ENCODE data around the gene CSNK2A2. TPM values are rescaled to one million over a fixed set of nuclear protein-coding genes. Genes with fewer than 3 reads are reported as not detected.

The CSNK2A2 gene
- total RNA-seq, 1 donor from 2014 or later = 87.6 TPM

DNA sequence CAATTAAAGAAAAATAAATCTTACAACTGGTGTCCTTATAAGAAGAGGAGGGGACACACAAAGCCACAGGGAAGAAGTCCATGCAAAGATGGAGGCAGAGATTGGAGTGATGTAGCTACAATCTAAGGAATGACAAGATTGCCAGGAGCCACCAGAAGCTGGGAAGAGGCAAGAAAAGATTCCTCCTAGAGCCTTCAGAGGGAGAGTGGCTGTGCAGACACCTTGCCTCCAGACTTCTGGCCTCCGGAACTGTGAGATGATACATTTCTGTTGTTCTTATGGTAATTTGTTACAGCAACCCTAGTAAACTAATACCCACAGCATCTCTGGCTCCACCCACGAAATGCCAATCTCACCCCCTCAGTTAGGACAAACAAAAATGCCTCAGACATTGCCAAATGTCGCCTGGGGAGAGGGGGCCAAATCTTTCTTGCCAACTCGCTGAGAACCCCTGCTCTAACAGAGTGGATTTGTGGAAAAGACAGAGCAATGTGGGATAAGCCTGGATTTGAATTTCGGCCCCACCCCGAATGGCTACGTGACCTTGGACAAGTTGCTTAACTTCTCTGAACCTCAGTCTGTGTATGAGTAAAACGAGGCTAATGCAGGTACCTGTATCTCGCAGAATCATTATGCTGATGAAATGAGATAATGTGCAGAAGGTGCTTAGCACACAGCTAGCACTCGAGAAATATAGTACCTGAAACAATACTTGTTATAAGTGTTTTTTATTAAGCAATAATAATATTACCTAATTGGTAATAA, 37.1 kb upstream of the CSNK2A2 start:
- TF ChIP-seq, protein P1, sequence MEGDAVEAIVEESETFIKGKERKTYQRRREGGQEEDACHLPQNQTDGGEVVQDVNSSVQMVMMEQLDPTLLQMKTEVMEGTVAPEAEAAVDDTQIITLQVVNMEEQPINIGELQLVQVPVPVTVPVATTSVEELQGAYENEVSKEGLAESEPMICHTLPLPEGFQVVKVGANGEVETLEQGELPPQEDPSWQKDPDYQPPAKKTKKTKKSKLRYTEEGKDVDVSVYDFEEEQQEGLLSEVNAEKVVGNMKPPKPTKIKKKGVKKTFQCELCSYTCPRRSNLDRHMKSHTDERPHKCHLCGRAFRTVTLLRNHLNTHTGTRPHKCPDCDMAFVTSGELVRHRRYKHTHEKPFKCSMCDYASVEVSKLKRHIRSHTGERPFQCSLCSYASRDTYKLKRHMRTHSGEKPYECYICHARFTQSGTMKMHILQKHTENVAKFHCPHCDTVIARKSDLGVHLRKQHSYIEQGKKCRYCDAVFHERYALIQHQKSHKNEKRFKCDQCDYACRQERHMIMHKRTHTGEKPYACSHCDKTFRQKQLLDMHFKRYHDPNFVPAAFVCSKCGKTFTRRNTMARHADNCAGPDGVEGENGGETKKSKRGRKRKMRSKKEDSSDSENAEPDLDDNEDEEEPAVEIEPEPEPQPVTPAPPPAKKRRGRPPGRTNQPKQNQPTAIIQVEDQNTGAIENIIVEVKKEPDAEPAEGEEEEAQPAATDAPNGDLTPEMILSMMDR (IDR thresholded peaks at IDR 0.05; ENCODE audit: partially characterized antibody, unreplicated experiment) = no peak
- H3K36me3 Mint-ChIP-seq (ENCODE audit: unreplicated experiment) = no peaks in the 10 kb centered on the region
- DNase-seq = no peak
- no peaks in the 10 kb centered on the region for H3K9me3 Mint-ChIP-seq (ENCODE audit: unreplicated experiment)
- no peak overlapping the region for H3K4me3 Mint-ChIP-seq (ENCODE audit: unreplicated experiment)
- no peak overlapping the region for H3K27ac Mint-ChIP-seq (ENCODE audit: unreplicated experiment)
- peaks cover 3% of the 10 kb centered on the region for H3K4me1 Mint-ChIP-seq (ENCODE audit: low read depth, unreplicated experiment)
- peaks cover 2% of the 10 kb centered on the region for H3K27me3 Mint-ChIP-seq (ENCODE audit: unreplicated experiment)

DNA sequence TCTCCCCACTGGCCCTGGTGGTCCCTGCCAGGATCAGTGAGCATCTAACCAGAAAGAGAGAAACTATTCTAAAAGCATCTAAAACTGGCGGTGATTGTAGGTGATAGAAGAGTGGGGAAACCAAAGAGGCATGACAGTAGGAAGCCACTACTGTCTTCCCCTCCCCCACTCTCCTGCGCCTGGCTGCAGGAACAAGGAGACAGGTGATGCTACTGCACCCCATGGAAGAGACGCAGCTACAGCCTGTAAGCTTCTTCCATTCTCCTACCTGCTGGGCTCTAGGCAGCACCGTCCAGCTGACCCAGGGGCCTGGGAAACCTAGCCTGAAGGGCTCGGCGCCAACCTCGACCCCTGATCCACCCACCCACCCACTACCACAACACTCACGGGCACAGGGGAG, 32.4 kb upstream of the CSNK2A2 start:
- DNase-seq = no peak
- Mint-ChIP-seq H3K27me3 (ENCODE audit: unreplicated experiment) (no peaks in the 10 kb centered on the region), H3K4me1 (ENCODE audit: low read depth, unreplicated experiment) (no peaks in the 10 kb centered on the region), H3K4me3 (ENCODE audit: unreplicated experiment) (no peak overlapping the region), H3K9me3 (ENCODE audit: unreplicated experiment) (no peaks in the 10 kb centered on the region), H3K36me3 (ENCODE audit: unreplicated experiment) (no peaks in the 10 kb centered on the region), H3K27ac (ENCODE audit: unreplicated experiment) (no peak overlapping the region)
- TF ChIP-seq, protein P1 (IDR thresholded peaks at IDR 0.05; ENCODE audit: partially characterized antibody, unreplicated experiment) = no peak

DNA sequence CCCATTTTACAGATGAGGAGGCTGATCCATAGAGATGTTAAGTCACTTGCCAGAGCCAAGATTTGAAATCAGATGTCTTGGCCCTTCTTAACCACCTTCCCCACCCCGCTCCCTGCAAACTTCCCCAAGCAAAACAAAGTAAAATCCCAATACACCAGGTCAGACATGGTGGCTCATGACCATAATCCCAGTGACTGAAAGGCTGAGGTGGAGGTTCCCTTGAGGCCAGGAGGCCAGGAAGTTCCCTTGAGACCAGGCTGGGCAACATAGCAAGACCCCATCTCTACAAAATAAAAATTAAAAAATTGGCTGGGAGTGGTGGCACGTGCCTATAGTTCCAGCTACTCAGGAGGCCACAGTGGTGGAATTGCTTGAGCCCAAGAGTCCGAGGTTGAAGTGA, 28.9 kb upstream of the CSNK2A2 start:
- no peaks in the 10 kb centered on the region for H3K36me3 Mint-ChIP-seq (ENCODE audit: unreplicated experiment)
- H3K9me3 Mint-ChIP-seq (ENCODE audit: unreplicated experiment) = no peaks in the 10 kb centered on the region

DNA sequence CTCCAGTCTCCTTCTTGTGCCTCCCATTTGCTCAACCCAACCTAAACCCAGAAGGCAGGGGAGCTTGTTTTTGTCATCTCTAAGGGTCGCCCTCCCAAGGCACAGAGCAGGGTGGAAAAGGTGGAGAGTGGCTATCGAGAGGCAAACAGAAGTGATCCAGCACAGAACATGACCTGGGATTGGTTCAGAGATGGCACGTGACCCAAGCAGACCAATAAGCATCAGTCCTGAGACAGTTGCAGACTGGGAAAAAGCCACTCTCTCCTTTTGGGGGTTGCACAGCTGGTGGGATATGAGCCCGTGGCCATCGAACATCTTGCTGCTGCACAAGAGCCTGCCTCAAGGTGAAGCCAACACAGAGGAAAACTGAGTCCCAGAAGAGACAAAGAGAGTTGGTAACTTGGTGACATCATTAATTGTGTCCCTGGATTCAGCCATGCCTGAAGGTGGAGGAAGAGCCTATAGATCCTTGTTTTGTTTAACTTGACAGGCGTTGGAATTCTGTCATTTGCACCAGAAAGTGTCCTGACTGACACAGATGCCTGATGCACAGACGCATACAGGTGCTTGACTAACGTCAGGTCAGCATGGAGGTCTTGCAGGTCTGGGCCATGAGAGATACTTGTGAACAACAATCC, 28.2 kb upstream of the CSNK2A2 start:
- no peak for DNase-seq
- TF ChIP-seq, protein P1 (IDR thresholded peaks at IDR 0.05; ENCODE audit: partially characterized antibody, unreplicated experiment) = no peak
- Mint-ChIP-seq H3K27me3 (ENCODE audit: unreplicated experiment) (peaks cover 3% of the 10 kb centered on the region), H3K9me3 (ENCODE audit: unreplicated experiment) (no peaks in the 10 kb centered on the region), H3K36me3 (ENCODE audit: unreplicated experiment) (no peaks in the 10 kb centered on the region), H3K4me3 (ENCODE audit: unreplicated experiment) (no peak overlapping the region), H3K27ac (ENCODE audit: unreplicated experiment) (no peak overlapping the region), H3K4me1 (ENCODE audit: low read depth, unreplicated experiment) (no peaks in the 10 kb centered on the region)

More for the DNA sequence above, 28.9 kb upstream of the CSNK2A2 start:
- Mint-ChIP-seq H3K4me3 (ENCODE audit: unreplicated experiment) (no peak overlapping the region), H3K27ac (ENCODE audit: unreplicated experiment) (no peak overlapping the region), H3K4me1 (ENCODE audit: low read depth, unreplicated experiment) (no peaks in the 10 kb centered on the region), H3K27me3 (ENCODE audit: unreplicated experiment) (peaks cover 3% of the 10 kb centered on the region)
- DNase-seq = no peak
- TF ChIP-seq, protein P1 (IDR thresholded peaks at IDR 0.05; ENCODE audit: partially characterized antibody, unreplicated experiment) = no peak

All from glutamatergic neuron (in vitro differentiated cells).